HepG2 (cell line): Measurements from ENCODE around the gene SLC39A2.

Experiments
- ARID4A ChIP-seq: sonication (generic); formaldehyde crosslinking; IDR thresholded peaks from 2 replicates; pipeline ENCODE4 v1.5.0; 2020; ENCODE audit warnings: mild to moderate bottlenecking, missing genetic modification reagents, borderline replicate concordance
- KLF6 ChIP-seq: IDR thresholded peaks from 2 replicates; pipeline ENCODE4 v1.8.0; 2016; ENCODE audit warnings: missing biosample characterization, missing genetic modification reagents
- MTA3 ChIP-seq: sonication (generic); formaldehyde crosslinking; IDR thresholded peaks from 2 replicates; pipeline ENCODE4 v1.4.0; 2020; ENCODE audit warnings: missing genetic modification reagents
- NFYB ChIP-seq: sonication (generic); formaldehyde crosslinking; IDR thresholded peaks from 2 replicates; pipeline ENCODE4 v1.4.0; 2020; ENCODE audit warnings: missing genetic modification reagents
- PRDM15 ChIP-seq: sonication (generic); formaldehyde crosslinking; IDR thresholded peaks from 2 replicates; pipeline ENCODE4 v1.4.0; 2020; ENCODE audit warnings: missing genetic modification reagents
- ZHX2 ChIP-seq, 2 experiments: sonication (generic) in 1 of 2; formaldehyde crosslinking in 1 of 2; IDR thresholded peaks; 2 replicates each; pipeline versions ENCODE4 v1.6.1 to v1.9.0; 2014 to 2022; ENCODE audit warnings: antibody characterized with exemption in 1 of 2, borderline replicate concordance in 1 of 2, inconsistent platforms in 1 of 2, low read depth in 1 of 2, missing genetic modification reagents in 1 of 2
- TF ChIP-seq, protein P1 (sequence below): sonication (generic); formaldehyde crosslinking; IDR thresholded peaks from one replicate; pipeline ENCODE4 v1.5.1; 2020; ENCODE audit warnings: mild to moderate bottlenecking, missing genetic modification reagents; ENCODE audit errors: not compliant biosample characterization

DNA sequence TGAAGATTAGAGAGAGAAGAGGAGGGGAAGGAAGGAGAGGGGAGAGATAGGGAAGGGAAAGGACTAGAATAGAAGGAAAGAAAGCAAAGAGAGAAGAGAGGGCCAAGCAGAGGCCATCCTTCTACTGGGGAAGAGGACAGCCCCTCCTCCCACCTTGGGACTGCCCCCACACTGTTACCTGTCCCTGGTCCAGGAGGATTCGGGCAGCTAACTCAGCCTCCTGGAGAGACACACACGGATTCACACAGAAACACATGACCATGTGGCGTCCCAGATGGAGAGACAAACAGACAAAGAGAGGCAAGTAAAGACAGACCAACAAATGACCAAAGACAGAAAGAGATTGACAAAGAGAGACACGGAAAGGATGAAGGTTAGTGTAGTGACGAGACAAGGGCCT lies 23.6 kb downstream of the SLC39A2 start:
- TF ChIP-seq NFYB (CRISPR knock-in tag) (no peak), ARID4A (no peak), ZHX2 (IDR thresholded peaks at IDR 0.05; ENCODE audit: low read depth) (no peak), ZHX2 (CRISPR knock-in tag; IDR thresholded peaks at IDR 0.05; ENCODE audit: borderline replicate concordance) (no peak), KLF6 (no peak), MTA3 (CRISPR knock-in tag) (no peak), PRDM15 (CRISPR knock-in tag) (no peak)
- TF ChIP-seq, protein P1, sequence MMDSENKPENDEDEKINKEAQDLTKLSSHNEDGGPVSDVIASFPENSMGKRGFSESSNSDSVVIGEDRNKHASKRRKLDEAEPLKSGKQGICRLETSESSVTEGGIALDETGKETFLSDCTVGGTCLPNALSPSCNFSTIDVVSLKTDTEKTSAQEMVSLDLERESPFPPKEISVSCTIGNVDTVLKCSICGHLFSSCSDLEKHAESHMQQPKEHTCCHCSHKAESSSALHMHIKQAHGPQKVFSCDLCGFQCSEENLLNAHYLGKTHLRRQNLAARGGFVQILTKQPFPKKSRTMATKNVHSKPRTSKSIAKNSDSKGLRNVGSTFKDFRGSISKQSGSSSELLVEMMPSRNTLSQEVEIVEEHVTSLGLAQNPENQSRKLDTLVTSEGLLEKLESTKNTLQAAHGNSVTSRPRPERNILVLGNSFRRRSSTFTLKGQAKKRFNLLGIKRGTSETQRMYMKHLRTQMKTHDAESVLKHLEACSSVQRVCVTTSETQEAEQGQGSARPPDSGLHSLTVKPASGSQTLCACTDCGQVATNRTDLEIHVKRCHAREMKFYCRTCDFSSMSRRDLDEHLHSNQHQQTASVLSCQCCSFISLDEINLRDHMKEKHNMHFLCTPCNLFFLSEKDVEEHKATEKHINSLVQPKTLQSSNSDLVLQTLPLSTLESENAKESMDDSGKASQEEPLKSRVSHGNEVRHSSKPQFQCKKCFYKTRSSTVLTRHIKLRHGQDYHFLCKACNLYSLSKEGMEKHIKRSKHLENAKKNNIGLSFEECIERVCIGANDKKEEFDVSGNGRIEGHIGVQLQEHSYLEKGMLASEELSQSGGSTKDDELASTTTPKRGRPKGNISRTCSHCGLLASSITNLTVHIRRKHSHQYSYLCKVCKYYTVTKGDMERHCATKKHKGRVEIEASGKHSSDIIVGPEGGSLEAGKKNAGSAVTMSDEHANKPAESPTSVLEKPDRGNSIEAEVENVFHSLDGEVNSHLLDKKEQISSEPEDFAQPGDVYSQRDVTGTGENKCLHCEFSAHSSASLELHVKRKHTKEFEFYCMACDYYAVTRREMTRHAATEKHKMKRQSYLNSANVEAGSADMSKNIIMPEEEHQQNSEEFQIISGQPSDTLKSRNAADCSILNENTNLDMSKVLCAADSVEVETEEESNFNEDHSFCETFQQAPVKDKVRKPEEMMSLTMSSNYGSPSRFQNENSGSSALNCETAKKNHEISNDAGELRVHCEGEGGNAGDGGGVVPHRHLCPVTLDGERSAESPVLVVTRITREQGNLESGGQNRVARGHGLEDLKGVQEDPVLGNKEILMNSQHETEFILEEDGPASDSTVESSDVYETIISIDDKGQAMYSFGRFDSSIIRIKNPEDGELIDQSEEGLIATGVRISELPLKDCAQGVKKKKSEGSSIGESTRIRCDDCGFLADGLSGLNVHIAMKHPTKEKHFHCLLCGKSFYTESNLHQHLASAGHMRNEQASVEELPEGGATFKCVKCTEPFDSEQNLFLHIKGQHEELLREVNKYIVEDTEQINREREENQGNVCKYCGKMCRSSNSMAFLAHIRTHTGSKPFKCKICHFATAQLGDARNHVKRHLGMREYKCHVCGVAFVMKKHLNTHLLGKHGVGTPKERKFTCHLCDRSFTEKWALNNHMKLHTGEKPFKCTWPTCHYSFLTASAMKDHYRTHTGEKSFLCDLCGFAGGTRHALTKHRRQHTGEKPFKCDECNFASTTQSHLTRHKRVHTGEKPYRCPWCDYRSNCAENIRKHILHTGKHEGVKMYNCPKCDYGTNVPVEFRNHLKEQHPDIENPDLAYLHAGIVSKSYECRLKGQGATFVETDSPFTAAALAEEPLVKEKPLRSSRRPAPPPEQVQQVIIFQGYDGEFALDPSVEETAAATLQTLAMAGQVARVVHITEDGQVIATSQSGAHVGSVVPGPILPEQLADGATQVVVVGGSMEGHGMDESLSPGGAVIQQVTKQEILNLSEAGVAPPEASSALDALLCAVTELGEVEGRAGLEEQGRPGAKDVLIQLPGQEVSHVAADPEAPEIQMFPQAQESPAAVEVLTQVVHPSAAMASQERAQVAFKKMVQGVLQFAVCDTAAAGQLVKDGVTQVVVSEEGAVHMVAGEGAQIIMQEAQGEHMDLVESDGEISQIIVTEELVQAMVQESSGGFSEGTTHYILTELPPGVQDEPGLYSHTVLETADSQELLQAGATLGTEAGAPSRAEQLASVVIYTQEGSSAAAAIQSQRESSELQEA (CRISPR knock-in tag) = no peak
